ENCODE measurements around the gene CROCC2.

CROCC2 gene

GRCh38 chr2:240886678-240887609 is 19.2 kb upstream of the CROCC2 start:
- Histone ChIP-seq H3K27me3 (ENCODE audit: low read length) (no peaks in the 10 kb centered on the region), H3K9me2 (replicated peaks; ENCODE audit: insufficient read depth, low read length) (no peaks in the 10 kb centered on the region), H4K20me1 (ENCODE audit: low read depth, low read length) (no peaks in the 10 kb centered on the region), H3K36me3 (ENCODE audit: low read length) (no peaks in the 10 kb centered on the region), H3K4me3 (ENCODE audit: insufficient read depth, low read length, poor library complexity, severe bottlenecking) (no peak overlapping the region), H3K27ac (ENCODE audit: low read depth, low read length) (no peak overlapping the region), H3K9ac (ENCODE audit: low read length) (no peak overlapping the region), H3K4me2 (ENCODE audit: low read depth, low read length, poor library complexity, severe bottlenecking) (no peak overlapping the region), H2AFZ (ENCODE audit: low read depth, low read length, severe bottlenecking) (no peak overlapping the region), H3F3A (ENCODE audit: insufficient read depth) (no peaks in the 10 kb centered on the region), H3K79me2 (ENCODE audit: insufficient read depth, low read length) (no peaks in the 10 kb centered on the region), H3K9me3 (ENCODE audit: insufficient read depth, low read length) (no peaks in the 10 kb centered on the region)
- no peak for TF ChIP-seq CTCF (IDR thresholded peaks at IDR 0.05; ENCODE audit: insufficient read depth, low read length, poor library complexity, severe bottlenecking)
- TF ChIP-seq EZH2phosphoT487 (conservative IDR thresholded peaks at IDR 0.05; ENCODE audit: low read length): no peak

- H4K20me1 ChIP-seq (ENCODE audit: low read depth, low read length): no peaks in the 10 kb centered on the region
- H3K9me2 ChIP-seq (replicated peaks; ENCODE audit: insufficient read depth, low read length): no peaks in the 10 kb centered on the region
- no peaks in the 10 kb centered on the region for H3K36me3 ChIP-seq (ENCODE audit: low read length)
- H3K27me3 ChIP-seq (ENCODE audit: low read length): no peaks in the 10 kb centered on the region
- no peak overlapping the region for H3K4me3 ChIP-seq (ENCODE audit: insufficient read depth, low read length, poor library complexity, severe bottlenecking)
- no peaks in the 10 kb centered on the region for H3K79me2 ChIP-seq (ENCODE audit: insufficient read depth, low read length)
- no peaks in the 10 kb centered on the region for H3K9me3 ChIP-seq (ENCODE audit: insufficient read depth, low read length)
- H3K4me2 ChIP-seq (ENCODE audit: low read depth, low read length, poor library complexity, severe bottlenecking): no peak overlapping the region
- no peaks in the 10 kb centered on the region for H3F3A ChIP-seq (ENCODE audit: insufficient read depth)
- TF ChIP-seq EZH2phosphoT487 (conservative IDR thresholded peaks at IDR 0.05; ENCODE audit: low read length): no peak
- TF ChIP-seq CTCF (IDR thresholded peaks at IDR 0.05; ENCODE audit: insufficient read depth, low read length, poor library complexity, severe bottlenecking): no peak
- no peak overlapping the region for H2AFZ ChIP-seq (ENCODE audit: low read depth, low read length, severe bottlenecking)
- H3K9ac ChIP-seq (ENCODE audit: low read length): no peak overlapping the region
- H3K27ac ChIP-seq (ENCODE audit: low read depth, low read length): no peak overlapping the region
Measured at GRCh38 chr2:240887631-240888030, 18.5 kb upstream of the CROCC2 start.

GRCh38 chr2:240888130-240888889 is 17.8 kb upstream of the CROCC2 start:
- H3K9ac ChIP-seq (ENCODE audit: low read length): no peak overlapping the region
- no peaks in the 10 kb centered on the region for H3F3A ChIP-seq (ENCODE audit: insufficient read depth)
- H4K20me1 ChIP-seq (ENCODE audit: low read depth, low read length): no peaks in the 10 kb centered on the region
- H3K4me3 ChIP-seq (ENCODE audit: insufficient read depth, low read length, poor library complexity, severe bottlenecking): no peak overlapping the region
- H2AFZ ChIP-seq (ENCODE audit: low read depth, low read length, severe bottlenecking): no peak overlapping the region
- no peaks in the 10 kb centered on the region for H3K79me2 ChIP-seq (ENCODE audit: insufficient read depth, low read length)
- no peaks in the 10 kb centered on the region for H3K9me3 ChIP-seq (ENCODE audit: insufficient read depth, low read length)
- H3K27me3 ChIP-seq (ENCODE audit: low read length): no peaks in the 10 kb centered on the region
- H3K4me2 ChIP-seq (ENCODE audit: low read depth, low read length, poor library complexity, severe bottlenecking): no peak overlapping the region
- H3K36me3 ChIP-seq (ENCODE audit: low read length): no peaks in the 10 kb centered on the region
- no peak for TF ChIP-seq CTCF (IDR thresholded peaks at IDR 0.05; ENCODE audit: insufficient read depth, low read length, poor library complexity, severe bottlenecking)
- TF ChIP-seq EZH2phosphoT487 (conservative IDR thresholded peaks at IDR 0.05; ENCODE audit: low read length): no peak
- no peak overlapping the region for H3K27ac ChIP-seq (ENCODE audit: low read depth, low read length)
- no peaks in the 10 kb centered on the region for H3K9me2 ChIP-seq (replicated peaks; ENCODE audit: insufficient read depth, low read length)
